EL (cell line): Measurements from ENCODE around the gene ITGA3.
"Not testable (repeated sequence)": the region's sequence is repeated elsewhere in the genome, so short reads cannot be mapped to it uniquely, and the experiment has no call there.

ENCODE experiments used
- DNase-seq: peaks from one replicate; pipeline ENCODE4 v3.0.0-alpha.2; 2016

Gene ITGA3

GRCh38 chr17:50052822-50053653, 2.9 kb upstream of the ITGA3 start:
- DNase-seq, result peak; percentile 53

- DNase-seq, result no peak
These were observed 2.3 kb upstream of the ITGA3 start for GRCh38 chr17:50053654-50053960.

GRCh38 chr17:50055055-50055425, 870 bp upstream of the ITGA3 start:
- DNase-seq, result peak; percentile 39

- peak; percentile 69 for DNase-seq
These were observed 479 bp downstream of the ITGA3 start for GRCh38 chr17:50056217-50056960.

DNA sequence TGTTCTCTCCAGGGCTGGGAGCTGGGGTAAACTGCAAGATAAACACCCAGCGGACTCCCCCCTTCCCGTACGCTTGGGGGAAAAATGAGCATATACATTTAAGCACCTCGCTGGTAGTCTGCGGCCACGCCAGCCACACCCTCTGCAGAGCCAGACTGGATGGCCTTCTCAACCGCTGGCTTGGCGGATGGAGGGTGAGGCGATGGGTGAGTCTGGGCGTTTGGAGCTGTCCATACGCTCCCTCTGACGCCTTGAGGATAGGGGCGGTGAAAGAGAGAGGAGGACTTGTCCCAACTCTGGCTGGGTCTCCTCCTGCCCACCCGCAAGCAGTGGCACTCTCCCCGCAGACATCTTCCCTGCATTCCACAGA, 1.0 kb downstream of the ITGA3 start:
- DNase-seq, result peak; percentile 62

DNA sequence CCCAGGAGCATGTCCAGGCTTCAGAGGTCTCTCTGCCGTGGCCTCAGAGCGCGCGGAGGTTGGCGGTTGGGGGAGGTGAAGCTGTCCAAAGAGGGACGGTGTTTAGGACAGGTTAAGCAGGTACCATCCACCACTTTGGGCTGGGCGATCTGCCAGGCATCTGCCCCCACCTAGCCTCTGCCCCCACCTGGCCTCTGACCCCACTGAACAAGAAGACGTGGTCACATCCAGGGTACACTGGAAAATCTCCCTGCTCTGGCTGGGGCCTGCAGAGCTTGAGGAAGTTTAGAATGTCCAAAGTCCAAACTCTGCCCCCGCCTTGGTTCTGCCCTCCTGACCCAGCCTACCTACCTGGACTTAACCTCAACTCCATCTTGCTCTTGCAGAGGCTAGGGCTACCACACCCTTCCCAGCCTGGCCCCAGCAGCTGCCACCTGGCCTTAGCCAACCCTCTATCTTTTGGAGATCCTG, 1.6 kb downstream of the ITGA3 start:
- no peak for DNase-seq

GRCh38 chr17:50058296-50058953, 2.5 kb downstream of the ITGA3 start:
- no peak for DNase-seq

DNA sequence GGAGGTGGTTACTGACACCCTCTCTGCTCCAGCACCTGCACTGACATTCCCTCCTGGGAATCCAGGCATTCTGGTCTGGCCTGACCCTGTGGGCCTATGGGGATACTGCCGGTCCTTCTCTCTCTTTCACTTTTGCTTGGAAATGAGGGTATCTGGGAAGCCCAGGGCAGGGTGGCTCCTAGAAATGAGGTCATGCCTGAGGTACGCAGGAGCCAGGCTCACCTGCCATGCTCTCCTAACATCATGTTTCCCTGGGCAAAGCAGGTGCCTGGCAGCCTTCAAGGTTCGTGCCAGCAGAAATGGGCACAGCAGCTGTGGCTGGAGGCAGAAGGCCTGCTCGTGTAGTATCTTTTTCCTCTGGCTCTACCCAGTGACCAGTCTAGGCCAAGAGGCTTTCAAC, 3.3 kb downstream of the ITGA3 start:
- DNase-seq, result no peak

DNA sequence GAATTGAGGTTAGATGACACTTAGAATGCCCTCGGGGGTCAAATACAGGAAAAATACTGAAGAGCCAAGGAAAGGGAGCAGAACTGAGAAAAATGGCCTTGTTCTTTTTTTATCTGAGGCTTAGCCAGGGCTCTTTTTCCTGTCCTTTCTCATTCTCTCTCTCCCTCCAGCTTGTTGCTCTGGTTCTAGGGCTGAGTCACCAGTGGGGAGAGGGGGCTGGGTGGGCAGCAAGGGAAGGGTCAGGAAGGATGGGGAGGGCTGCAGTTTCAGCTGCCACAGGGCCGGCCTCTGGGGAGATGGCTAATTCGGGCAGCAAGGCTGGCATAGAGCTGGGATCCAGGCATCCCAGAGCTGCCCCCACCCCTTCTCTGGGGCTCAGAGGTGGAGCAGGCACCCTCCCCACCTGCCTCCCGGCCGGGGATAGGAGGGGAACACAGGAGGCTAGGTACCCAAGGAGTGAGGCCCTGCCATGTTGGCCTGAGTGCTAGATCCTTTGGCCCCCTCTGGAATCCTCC, 3.9 kb downstream of the ITGA3 start:
- peak; percentile 63 for DNase-seq

- peak; percentile 88 for DNase-seq
These were observed 5.2 kb downstream of the ITGA3 start for GRCh38 chr17:50060951-50061712.

- DNase-seq, result not testable (repeated sequence)
These were observed 5.8 kb downstream of the ITGA3 start for GRCh38 chr17:50061713-50062045.

GRCh38 chr17:50062293-50063243, 6.7 kb downstream of the ITGA3 start:
- DNase-seq, result peak; percentile 100

GRCh38 chr17:50063561-50064252, 7.8 kb downstream of the ITGA3 start:
- DNase-seq, result peak; percentile 72

- peak; percentile 100 for DNase-seq
These were observed 8.5 kb downstream of the ITGA3 start for GRCh38 chr17:50064253-50065001.

DNA sequence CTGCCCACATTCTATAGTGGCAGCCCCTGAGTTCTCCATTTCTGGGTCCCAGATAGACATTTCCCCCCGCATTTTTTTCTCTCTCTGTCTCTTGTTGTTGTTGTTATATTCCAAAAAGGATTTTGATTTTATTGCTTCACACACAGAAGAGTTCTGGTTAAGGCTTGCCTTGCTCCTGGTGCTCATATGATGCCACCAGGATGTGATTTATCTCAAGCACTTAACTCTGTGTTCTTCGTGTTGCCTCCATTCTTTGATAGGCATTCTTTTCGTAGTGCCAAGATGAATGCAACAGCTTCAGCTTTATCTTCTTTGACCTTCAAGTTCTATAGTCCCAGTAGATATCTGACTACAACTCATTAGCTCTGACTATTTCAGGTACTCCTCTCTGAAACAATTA, 9.1 kb downstream of the ITGA3 start:
- DNase-seq, result no peak

- no peak for DNase-seq
These were observed 11.1 kb downstream of the ITGA3 start for GRCh38 chr17:50066995-50067394.

DNA sequence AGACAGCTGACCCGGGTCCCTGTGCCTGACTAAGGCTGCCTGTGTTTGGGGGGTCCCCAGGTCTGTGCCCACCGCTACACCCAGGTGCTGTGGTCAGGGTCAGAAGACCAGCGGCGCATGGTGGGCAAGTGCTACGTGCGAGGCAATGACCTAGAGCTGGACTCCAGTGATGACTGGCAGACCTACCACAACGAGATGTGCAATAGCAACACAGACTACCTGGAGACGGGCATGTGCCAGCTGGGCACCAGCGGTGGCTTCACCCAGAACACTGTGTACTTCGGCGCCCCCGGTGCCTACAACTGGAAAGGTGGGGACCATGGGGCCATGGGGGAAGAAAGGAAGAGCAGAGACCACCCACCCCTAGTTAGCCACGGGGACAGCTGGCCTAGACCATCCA, 12.1 kb downstream of the ITGA3 start:
- DNase-seq, result no peak

GRCh38 chr17:50070908-50071680, 15.2 kb downstream of the ITGA3 start:
- DNase-seq, result no peak

DNA sequence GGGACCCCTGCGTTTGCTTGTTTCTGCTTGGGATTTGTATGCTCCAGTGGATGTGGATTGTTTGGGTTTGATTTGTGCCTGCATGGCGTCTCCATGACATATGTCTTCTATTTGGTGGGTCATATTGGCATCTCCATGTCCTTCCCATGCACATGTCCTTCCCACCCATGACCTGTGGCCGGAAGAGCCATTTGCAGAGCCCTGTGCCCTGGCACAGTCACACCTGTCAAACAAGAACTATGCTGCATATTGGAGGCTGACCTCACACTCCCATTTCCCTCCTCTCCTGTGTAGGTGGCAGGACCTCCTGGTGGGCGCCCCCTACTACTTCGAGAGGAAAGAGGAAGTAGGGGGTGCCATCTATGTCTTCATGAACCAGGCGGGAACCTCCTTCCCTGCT, 15.8 kb downstream of the ITGA3 start:
- no peak for DNase-seq

DNA sequence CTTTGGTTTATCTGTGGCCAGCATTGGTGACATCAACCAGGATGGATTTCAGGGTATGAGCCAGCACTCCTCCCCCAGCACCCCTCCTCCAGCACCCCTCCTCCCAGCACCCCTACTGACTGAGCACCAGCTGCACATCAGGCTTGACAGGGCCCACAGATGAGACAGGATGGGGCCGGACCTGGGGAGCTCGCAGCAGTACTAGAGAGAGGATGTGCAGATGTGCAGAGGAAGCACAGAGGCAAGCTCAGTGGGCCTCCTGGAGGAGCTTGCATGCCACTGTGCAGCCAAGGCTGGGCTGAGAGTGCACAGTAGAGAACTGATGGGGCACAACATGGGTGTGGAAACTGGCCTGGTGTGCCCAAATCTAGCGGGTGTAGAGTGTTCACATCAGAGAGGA, 16.2 kb downstream of the ITGA3 start:
- DNase-seq, result no peak
